Inflammatory macrophage treated with lipopolysaccharide for 1 hour (primary cell): ENCODE results near the gene KIAA1671.

Experiments used
- DNase-seq, 2 donors: peaks; one replicate each; pipeline ENCODE4 v3.0.0-alpha.2; 2020 to 2022

KIAA1671 gene

GRCh38 chr22:24953384-24954113 lies 1.0 kb downstream of the KIAA1671 start:
- DNase-seq, result no peak

GRCh38 chr22:24954114-24954463 lies 1.6 kb downstream of the KIAA1671 start:
- DNase-seq, result no peak

- no peak for DNase-seq
Observed at GRCh38 chr22:24954856-24955255, 2.3 kb downstream of the KIAA1671 start.

GRCh38 chr22:24957043-24957442 lies 4.5 kb downstream of the KIAA1671 start:
- no peak for DNase-seq

GRCh38 chr22:24961217-24961844 lies 8.8 kb downstream of the KIAA1671 start:
- no peak for DNase-seq

- DNase-seq, result no peak
Observed at GRCh38 chr22:24962094-24962493, 9.6 kb downstream of the KIAA1671 start.

GRCh38 chr22:24962835-24963234 lies 10.3 kb downstream of the KIAA1671 start:
- DNase-seq, result no peak

GRCh38 chr22:24964441-24964840 lies 11.9 kb downstream of the KIAA1671 start:
- no peak for DNase-seq

GRCh38 chr22:24965822-24966626 lies 13.5 kb downstream of the KIAA1671 start:
- DNase-seq, result no peak

GRCh38 chr22:24968066-24968561 lies 15.6 kb downstream of the KIAA1671 start:
- no peak for DNase-seq

GRCh38 chr22:24969560-24970301 lies 17.2 kb downstream of the KIAA1671 start:
- DNase-seq, result no peak

GRCh38 chr22:24972369-24972768 lies 19.9 kb downstream of the KIAA1671 start:
- no peak for DNase-seq

- no peak for DNase-seq
Observed at GRCh38 chr22:24973872-24974271, 21.4 kb downstream of the KIAA1671 start.

- no peak for DNase-seq
Observed at GRCh38 chr22:24975125-24975640, 22.7 kb downstream of the KIAA1671 start.

GRCh38 chr22:24975813-24976341 lies 23.4 kb downstream of the KIAA1671 start:
- no peak for DNase-seq

- no peak for DNase-seq
Observed at GRCh38 chr22:24976442-24977218, 24.1 kb downstream of the KIAA1671 start.

- DNase-seq, result no peak
Observed at GRCh38 chr22:24977370-24978221, 25.1 kb downstream of the KIAA1671 start.

GRCh38 chr22:24978308-24978707 lies 25.8 kb downstream of the KIAA1671 start:
- no peak for DNase-seq

GRCh38 chr22:24981066-24981465 lies 28.6 kb downstream of the KIAA1671 start:
- no peak for DNase-seq

- DNase-seq, result no peak
Observed at GRCh38 chr22:24981656-24982055, 29.1 kb downstream of the KIAA1671 start.
